Upper lobe of left lung (tissue), 6 donors: ENCODE results near the gene GLIS1. TPM values are rescaled to one million over a fixed set of nuclear protein-coding genes. Genes with fewer than 3 reads are reported as not detected.

Experiments used
- ATAC-seq, 2 donors: fragments of 200-7000 bp; cut with Tn5 transposase; one replicate each; pipeline ENCODE4 v1.9.1; 2022; ENCODE audit warnings: mild to moderate bottlenecking in 2 of 2, moderate library complexity in 2 of 2; ENCODE audit not compliant: low FRiP score in 2 of 2
- DNase-seq, 2 donors: peaks; one replicate each; pipeline ENCODE4 v3.0.0-alpha.2; 2019 to 2020
- H3K27ac ChIP-seq, 4 donors: fragments of 200-600 bp; sonication (generic); one replicate each; pipeline ENCODE4 v1.5.1; 2016 to 2019
- H3K27me3 ChIP-seq, 4 donors: fragments of 200-600 bp; sonication (generic); one replicate each; pipeline ENCODE4 v1.5.1; 2017 to 2019
- H3K36me3 ChIP-seq, 4 donors: fragments of 200-600 bp; sonication (generic); one replicate each; pipeline ENCODE4 v1.5.1; 2016 to 2019
- H3K4me1 ChIP-seq, 4 donors: fragments of 200-600 bp; sonication (generic); one replicate each; pipeline ENCODE4 v1.5.1; 2018 to 2019
- H3K4me3 ChIP-seq, 4 donors: fragments of 200-600 bp; sonication (generic); one replicate each; pipeline ENCODE4 v1.5.1; 2017 to 2019; ENCODE audit warnings: mild to moderate bottlenecking in 2 of 4, moderate library complexity in 1 of 4
- H3K9me3 ChIP-seq, 4 donors: fragments of 200-600 bp; sonication (generic); one replicate each; pipeline ENCODE4 v1.5.1; 2018 to 2019
- EP300 ChIP-seq, 4 donors: sonication (generic); formaldehyde crosslinking; IDR thresholded peaks; one replicate each; pipeline ENCODE4 v1.5.1; 2017; ENCODE audit warnings: antibody characterized with exemption in 4 of 4, control low read depth in 2 of 4
- POLR2A ChIP-seq, 4 donors: fragments of 450-650 bp; IDR thresholded peaks; one replicate each; pipeline ENCODE4 v1.5.1; 2016 to 2017; ENCODE audit warnings: antibody characterized with exemption in 4 of 4, mild to moderate bottlenecking in 2 of 4
- POLR2AphosphoS5 ChIP-seq, 2 donors: sonication (generic); formaldehyde crosslinking; IDR thresholded peaks; one replicate each; pipeline ENCODE4 v1.5.1; 2017; ENCODE audit warnings: antibody characterized with exemption in 2 of 2
- WGBS, 2 donors: methylation state at CpG; one replicate each; pipeline ENCODE4 v1.1.5; 2017 to 2018; 5-methylcytosine and 5-hydroxymethylcytosine counted together
- total RNA-seq, 6 donors: library from RNA; depleted of rRNA in 4 of 6; stranded (reverse); fragments of >200 nt in 4 of 6; gene quantifications; one replicate each; pipeline versions ENCODE4 v1.1.0 to v1.2.1, GENCODE V29; 2016 to 2021
- TF ChIP-seq, protein P1 (sequence below), 6 experiments: fragments of 450-650 bp in 4 of 6; fragments of 200-600 bp in 2 of 6; sonication (generic) in 2 of 6; IDR thresholded peaks; one replicate each; pipeline ENCODE4 v1.5.1; 2016 to 2019; ENCODE audit warnings: antibody characterized with exemption in 6 of 6
- donor health status: DM: no; HTN: no; CAD: no; lungs with moderate emphysema.
- donor health status: DM: no; HTN: yes; CAD: no; lungs with severe emphysema.

GLIS1 gene
- total RNA-seq, 6 donors from 2014 or later = 0.26 to 1.0 TPM; not detected in 4

DNA sequence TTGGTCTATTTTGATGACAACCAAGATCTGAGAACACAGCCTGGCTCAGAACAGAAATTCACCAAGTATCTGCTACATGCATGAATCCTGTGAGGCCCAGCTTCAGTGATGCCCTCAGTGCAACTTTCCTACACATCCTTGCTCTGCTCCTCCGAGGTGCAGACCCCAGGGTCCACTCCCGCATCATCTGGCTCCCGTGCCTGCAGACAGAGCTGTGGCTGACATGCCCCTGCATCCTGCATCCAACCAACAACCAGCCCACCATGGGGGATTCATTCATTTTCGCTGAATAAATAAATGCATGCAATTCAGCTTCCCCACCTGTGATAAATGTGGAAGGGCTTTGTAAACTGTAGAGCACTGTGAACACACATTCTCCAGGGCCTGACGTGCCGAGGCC is 112.3 kb downstream of the GLIS1 start:
- 67 to 80% methylated on average over 6 of the region's 6 CpGs for WGBS, 2 donors
- no peaks in the 10 kb centered on the region for H3K36me3 ChIP-seq
- peak in 1 of 2 donors; percentile 10 for DNase-seq

DNA sequence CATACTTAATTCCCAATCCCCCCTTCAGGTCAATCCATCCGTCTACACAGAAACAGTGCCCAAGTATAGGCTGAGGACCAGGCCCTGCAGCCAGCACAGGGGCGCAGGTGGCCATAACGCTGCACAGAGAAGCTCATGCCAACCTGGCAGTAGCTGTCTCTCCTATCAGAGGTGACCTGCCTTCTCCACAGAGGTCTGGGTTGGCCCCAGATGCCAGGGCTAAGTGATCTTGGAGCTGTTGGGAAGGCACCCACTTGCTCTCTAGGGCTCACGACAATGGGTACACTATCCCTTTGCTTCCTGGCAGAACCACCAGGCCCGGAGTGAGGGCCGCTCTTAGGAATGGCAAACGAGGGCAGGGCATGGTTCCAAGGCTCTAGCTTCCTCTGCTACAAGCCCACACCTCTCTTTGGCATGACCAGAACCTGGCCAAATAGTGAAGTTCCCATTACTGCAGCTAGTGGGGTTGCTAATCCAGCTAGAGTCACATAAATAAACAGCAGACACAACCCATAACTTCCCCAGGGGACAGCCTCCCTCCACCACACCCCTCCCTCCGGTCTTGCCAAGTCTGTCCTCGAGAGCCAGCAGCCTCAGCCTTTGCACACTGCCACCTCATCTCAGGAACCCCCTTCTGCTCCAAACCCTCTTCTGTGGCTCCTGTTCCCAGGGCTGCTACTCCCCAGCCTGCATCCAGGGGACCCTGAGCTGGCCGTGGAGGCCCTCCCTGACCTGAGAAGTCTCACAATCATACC is 113.0 kb downstream of the GLIS1 start:
- H3K4me1 ChIP-seq = no peaks in the 10 kb centered on the region
- 83 to 88% methylated on average over 6 to 10 of the region's 10 CpGs for WGBS, 2 donors
- ATAC-seq (peak in 1 of 2 donors; percentile 30), DNase-seq (peak in 1 of 2 donors; percentile 17)
- TF ChIP-seq, protein P1, sequence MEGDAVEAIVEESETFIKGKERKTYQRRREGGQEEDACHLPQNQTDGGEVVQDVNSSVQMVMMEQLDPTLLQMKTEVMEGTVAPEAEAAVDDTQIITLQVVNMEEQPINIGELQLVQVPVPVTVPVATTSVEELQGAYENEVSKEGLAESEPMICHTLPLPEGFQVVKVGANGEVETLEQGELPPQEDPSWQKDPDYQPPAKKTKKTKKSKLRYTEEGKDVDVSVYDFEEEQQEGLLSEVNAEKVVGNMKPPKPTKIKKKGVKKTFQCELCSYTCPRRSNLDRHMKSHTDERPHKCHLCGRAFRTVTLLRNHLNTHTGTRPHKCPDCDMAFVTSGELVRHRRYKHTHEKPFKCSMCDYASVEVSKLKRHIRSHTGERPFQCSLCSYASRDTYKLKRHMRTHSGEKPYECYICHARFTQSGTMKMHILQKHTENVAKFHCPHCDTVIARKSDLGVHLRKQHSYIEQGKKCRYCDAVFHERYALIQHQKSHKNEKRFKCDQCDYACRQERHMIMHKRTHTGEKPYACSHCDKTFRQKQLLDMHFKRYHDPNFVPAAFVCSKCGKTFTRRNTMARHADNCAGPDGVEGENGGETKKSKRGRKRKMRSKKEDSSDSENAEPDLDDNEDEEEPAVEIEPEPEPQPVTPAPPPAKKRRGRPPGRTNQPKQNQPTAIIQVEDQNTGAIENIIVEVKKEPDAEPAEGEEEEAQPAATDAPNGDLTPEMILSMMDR (IDR thresholded peaks at IDR 0.05) = no peak
- TF ChIP-seq EP300 (IDR thresholded peaks at IDR 0.05) = no peak
- no peak for TF ChIP-seq POLR2AphosphoS5 (IDR thresholded peaks at IDR 0.05)
- TF ChIP-seq POLR2A (IDR thresholded peaks at IDR 0.05) = no peak
- H3K27ac ChIP-seq = no peak overlapping the region
- no peaks in the 10 kb centered on the region for H3K9me3 ChIP-seq
- H3K36me3 ChIP-seq = no peaks in the 10 kb centered on the region
- no peaks in the 10 kb centered on the region for H3K27me3 ChIP-seq
- no peak overlapping the region for H3K4me3 ChIP-seq

More for the DNA sequence above, 112.3 kb downstream of the GLIS1 start:
- Histone ChIP-seq H3K4me3 (no peak overlapping the region), H3K27me3 (no peaks in the 10 kb centered on the region), H3K27ac (no peak overlapping the region), H3K4me1 (no peaks in the 10 kb centered on the region), H3K9me3 (no peaks in the 10 kb centered on the region)
- ATAC-seq = no peak
- TF ChIP-seq EP300 (IDR thresholded peaks at IDR 0.05) (no peak), POLR2A (IDR thresholded peaks at IDR 0.05) (no peak), POLR2AphosphoS5 (IDR thresholded peaks at IDR 0.05) (no peak)
- TF ChIP-seq, protein P1 (IDR thresholded peaks at IDR 0.05) = no peak

DNA sequence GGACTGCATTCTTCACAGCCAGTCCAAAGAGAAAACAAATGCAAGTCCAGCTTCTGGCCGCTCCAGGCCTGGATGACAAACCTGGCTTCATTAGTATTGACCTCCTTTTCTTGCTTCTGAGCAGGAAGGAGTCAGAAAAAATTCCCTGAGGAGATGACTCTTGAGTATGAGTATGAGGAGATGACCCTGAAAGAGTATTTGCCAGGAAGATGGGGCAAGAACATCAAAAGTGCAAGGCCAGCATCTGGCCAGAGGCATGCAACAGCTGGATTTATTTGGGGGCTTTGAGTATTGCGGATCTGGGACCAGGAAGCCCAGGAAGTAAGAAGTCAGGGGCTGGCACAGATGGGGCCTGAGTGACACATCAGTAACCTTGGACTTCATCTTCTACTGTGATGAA is 113.9 kb downstream of the GLIS1 start:
- Histone ChIP-seq H3K4me3 (no peak overlapping the region), H3K36me3 (no peaks in the 10 kb centered on the region), H3K27ac (no peak overlapping the region), H3K4me1 (no peaks in the 10 kb centered on the region), H3K27me3 (no peaks in the 10 kb centered on the region), H3K9me3 (no peaks in the 10 kb centered on the region)
- peak in 1 of 2 donors; percentile 89 for ATAC-seq
- peak in 1 of 2 donors; percentile 5 for DNase-seq
- TF ChIP-seq EP300 (IDR thresholded peaks at IDR 0.05) (no peak), POLR2A (IDR thresholded peaks at IDR 0.05) (no peak), POLR2AphosphoS5 (IDR thresholded peaks at IDR 0.05) (no peak)
- TF ChIP-seq, protein P1 (IDR thresholded peaks at IDR 0.05) = no peak
- WGBS, 2 donors = 86% methylated on average over 2 of the region's 2 CpGs

DNA sequence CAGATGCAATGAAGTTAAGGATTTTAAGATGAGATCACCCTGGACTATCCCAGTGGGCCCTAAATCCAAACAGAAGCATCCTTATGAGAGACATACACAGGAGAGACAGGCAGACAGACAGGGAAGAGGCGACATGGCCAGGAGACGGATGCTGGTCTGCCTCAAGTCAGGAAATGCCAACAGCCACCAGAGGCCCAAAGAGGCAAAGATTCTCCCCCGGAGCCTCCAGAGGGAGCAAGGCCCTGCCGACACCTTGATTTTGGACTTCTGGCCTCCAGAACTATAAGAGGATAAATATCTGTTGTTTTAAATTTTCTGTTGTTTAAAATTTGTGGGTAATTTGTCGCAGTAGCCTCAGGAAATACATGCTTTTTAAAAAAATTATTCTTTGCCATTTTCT is 116.4 kb downstream of the GLIS1 start:
- Histone ChIP-seq H3K4me3 (no peak overlapping the region), H3K27me3 (no peaks in the 10 kb centered on the region), H3K36me3 (no peaks in the 10 kb centered on the region), H3K4me1 (no peaks in the 10 kb centered on the region), H3K9me3 (no peaks in the 10 kb centered on the region), H3K27ac (no peak overlapping the region)
- DNase-seq = peak in 1 of 2 donors; percentile 7
- 83 to 86% methylated on average over 5 of the region's 5 CpGs for WGBS, 2 donors
- ATAC-seq = no peak
- TF ChIP-seq, protein P1 (IDR thresholded peaks at IDR 0.05) = no peak
- no peak for TF ChIP-seq EP300 (IDR thresholded peaks at IDR 0.05)
- TF ChIP-seq POLR2AphosphoS5 (IDR thresholded peaks at IDR 0.05) = no peak
- TF ChIP-seq POLR2A (IDR thresholded peaks at IDR 0.05) = no peak

DNA sequence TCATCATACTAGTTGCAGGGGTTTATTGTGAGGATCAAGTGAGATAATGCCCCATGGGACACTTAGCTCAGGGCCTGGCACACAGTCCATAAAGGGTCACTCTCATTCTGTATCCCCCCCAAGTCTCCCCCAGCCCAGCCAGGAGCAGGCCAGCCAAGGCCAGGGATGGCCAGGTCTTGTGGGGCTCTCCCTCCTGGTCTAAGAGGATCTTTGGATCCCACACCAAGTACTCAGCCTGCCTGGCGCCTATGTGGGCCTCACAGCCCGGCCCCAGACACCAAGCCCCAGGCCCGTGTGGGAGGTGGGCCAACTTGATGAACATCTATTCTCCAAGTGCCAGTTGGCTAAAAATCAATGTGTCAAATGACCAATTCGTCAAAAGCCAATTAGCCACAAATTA is 117.8 kb downstream of the GLIS1 start:
- H3K9me3 ChIP-seq = no peaks in the 10 kb centered on the region
- no peaks in the 10 kb centered on the region for H3K4me1 ChIP-seq
- H3K27me3 ChIP-seq = no peaks in the 10 kb centered on the region
- ATAC-seq (no peak), DNase-seq (no peak)
- no peak overlapping the region for H3K27ac ChIP-seq
- WGBS, 2 donors = 48 to 78% methylated on average over 3 to 4 of the region's 4 CpGs
- H3K4me3 ChIP-seq = no peak overlapping the region
- TF ChIP-seq POLR2AphosphoS5 (IDR thresholded peaks at IDR 0.05) = no peak
- TF ChIP-seq EP300 (IDR thresholded peaks at IDR 0.05) = no peak
- TF ChIP-seq, protein P1 (IDR thresholded peaks at IDR 0.05) = no peak
- TF ChIP-seq POLR2A (IDR thresholded peaks at IDR 0.05) = no peak
- H3K36me3 ChIP-seq = no peaks in the 10 kb centered on the region
